HG03469 (cell line): ENCODE data around the gene AKAP6.
"Not testable (repeated sequence)": the region's sequence is repeated elsewhere in the genome, so short reads cannot be mapped to it uniquely, and the experiment has no call there.

ENCODE experiments used
- ATAC-seq: cut with Tn5 transposase; IDR thresholded peaks from one replicate; pipeline ENCODE4 v1.9.1; 2021; ENCODE audit warnings: mild to moderate bottlenecking, moderate library complexity, moderate number of reproducible peaks; ENCODE audit not compliant: unreplicated experiment

Gene AKAP6

DNA sequence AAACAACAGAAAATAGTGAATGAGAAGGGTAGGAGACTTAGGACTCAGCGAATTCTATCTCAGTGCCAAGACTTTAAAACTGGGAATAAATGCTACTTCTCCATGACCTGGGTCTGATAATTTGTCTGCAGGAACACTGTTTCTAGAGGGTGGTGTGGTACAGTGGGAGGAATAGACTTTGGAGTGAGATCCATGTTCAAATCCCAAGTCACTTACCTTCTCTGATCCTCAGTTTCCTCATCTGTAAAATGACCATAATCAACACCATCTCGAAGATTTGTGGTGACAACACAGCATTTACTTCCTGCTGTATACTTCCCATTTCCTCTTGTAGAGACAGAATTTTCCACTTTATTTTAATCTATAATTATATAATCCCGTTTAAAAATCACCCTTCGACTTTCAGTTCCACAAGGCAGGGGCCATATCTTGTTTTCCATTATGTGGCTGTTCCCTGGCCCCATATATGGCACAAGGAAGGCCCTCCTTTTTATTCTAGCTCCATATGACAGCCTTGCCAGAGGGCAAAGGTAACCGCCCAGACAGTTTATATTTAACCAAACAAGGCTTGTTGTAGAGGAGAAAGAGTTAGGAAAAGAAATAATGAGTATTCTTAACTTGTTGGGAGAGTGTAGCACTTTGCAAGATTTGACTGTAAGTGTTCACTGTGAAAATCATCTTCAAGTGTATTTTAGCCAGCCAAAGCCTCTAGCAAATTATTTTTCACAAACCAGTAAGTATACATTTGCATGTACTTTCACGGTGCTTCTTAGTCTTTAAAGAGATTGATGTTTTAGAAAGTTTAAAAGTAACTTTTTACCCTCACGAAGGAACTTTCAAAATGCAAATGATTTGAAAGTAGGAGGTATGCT lies 243.1 kb downstream of the AKAP6 start:
- peak; percentile 41 for ATAC-seq

DNA sequence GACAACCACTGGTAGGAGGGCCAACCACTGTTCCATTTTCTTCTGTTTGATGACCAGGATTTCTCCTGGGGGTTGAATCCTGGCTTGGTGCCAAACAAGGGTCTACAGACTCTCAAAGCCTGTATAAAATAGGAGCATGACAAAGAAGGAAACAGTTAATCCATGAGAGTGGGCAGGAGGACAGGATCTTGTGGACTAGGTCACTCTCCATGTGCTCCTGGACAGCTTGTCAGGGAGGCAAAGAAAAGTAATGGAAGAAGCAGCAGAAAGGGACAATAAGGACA lies 243.7 kb downstream of the AKAP6 start:
- ATAC-seq, result no peak

- no peak for ATAC-seq
Observed at GRCh38 chr14:32574269-32574668, 245.2 kb downstream of the AKAP6 start.

- ATAC-seq, result no peak
Observed at GRCh38 chr14:32576088-32576795, 247.1 kb downstream of the AKAP6 start.

DNA sequence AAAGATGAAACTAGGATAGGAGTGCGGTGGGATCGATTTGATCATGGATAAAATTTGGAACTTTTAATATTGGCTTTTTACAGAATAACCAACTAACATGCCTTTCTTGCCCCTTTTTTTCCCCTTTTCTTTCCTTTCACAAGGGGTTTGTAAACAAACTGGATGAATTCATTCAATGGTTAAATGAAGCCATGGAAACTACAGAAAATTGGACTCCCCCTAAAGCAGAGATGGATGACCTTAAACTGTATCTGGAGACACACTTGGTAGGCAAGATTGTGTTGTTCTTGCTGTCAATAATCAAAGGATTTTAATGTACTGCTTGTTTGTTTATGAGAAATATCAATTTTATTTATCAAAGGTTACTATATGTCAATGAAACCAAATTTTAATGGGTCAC lies 247.9 kb downstream of the AKAP6 start:
- no peak for ATAC-seq

DNA sequence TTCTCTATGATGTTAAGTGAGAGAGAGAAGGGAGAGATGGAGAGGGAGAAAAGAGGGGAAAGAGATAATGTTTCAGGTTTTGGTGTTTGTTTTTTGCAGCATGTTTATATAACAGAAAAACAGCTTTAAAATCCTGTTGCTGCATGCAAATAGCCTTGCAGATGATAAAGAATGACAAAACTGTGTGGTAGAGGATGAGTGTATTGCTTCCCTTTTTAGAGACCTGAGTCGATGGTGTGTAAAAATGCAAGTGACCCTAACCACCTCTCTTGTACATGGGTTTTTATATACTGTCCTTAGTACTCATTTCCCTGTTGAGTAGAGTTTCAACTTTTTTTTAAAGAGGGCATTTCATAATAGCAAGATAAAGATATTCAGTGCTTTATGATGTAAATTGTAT lies 249.1 kb downstream of the AKAP6 start:
- peak; percentile 94 for ATAC-seq

GRCh38 chr14:32583427-32583826 lies 254.3 kb downstream of the AKAP6 start:
- not testable (repeated sequence) for ATAC-seq

DNA sequence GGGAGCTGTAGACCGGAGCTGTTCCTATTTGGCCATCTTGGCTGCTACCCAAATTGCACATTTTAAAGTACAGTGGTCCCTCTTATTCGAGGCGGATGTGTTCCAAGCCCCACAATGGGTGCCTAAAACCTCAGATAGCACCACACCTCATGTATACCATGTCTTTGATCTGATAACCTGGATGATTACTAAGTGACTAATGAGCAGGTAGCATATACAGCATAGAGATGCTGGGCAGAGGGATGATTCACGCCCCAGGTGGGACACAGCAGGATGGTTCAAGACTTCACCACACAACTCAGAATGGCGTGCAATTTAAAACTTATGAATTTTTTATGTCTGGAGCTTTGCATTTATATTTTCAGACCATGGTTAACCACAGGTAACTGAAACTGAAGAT lies 255.0 kb downstream of the AKAP6 start:
- ATAC-seq, result no peak

DNA sequence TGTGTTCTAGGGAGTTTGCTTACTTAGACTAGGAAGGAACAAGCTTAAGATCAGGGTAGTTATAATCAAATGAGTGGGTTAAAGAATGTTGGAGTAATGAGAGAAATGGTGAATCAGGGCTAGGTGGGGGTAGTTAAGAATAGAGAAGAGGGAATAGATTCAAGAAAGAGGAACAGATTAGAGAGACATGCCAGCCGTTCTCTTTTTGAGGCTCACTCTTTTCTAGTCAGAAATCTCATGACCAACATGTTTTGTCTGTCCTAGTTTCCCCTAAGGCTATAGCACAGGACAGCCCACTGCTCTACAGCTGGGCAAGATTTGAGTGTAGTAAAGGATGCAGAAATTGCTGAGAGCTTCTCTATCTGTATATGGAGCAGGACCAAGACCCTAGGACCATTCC lies 258.4 kb downstream of the AKAP6 start:
- no peak for ATAC-seq

- ATAC-seq, result peak; percentile 76
Observed at GRCh38 chr14:32588448-32589320, 259.6 kb downstream of the AKAP6 start.

DNA sequence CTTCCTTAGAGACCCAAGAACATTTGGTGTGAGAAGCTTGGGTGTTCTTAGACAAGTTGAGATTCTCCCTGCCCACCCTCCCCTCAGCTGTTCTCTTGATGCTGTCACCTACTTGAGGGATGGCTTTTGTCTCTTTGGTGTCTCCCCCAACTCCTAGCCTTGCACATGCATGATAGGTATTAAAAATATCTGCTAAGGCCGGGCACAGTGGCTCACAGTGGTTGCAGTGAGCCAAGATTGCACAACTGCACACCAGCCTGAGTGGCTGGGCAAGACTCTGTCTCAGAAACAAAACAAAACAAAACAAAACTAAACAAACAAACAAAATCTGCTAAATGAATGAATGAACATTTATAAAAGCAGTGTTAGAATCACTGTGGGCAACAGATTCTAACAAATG lies 261.1 kb downstream of the AKAP6 start:
- ATAC-seq, result no peak

DNA sequence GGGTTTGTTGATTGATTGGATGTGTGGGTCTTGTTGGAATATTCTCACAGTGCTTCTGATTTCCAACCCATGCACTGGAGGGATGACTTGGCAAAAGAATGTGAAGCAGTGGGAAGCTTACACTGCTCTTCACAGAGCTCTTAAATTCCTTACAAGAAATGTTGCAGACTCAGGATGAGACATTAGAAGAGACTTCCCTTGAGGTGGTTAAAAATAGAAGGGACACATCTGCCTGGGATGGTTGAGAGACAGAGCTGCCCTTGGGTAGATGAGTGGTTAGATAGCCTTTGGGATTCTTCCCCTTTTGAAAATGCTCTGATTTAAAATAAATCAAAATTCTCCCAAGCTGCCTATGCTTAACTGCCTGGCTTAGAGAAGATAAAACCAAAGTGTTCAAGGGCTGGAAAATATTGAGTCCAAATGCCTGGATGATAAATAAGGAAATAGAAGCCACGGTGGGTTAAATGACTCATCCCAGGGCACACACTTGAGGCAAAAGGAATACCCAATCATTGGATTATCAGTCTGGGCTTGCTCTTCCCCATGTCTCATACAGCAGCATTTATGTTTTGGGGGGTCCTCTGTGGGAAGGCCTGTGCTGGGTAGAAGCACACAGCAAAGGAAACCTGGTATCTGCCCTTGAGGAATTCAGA lies 264.3 kb downstream of the AKAP6 start:
- no peak for ATAC-seq

GRCh38 chr14:32594766-32595165 lies 265.7 kb downstream of the AKAP6 start:
- ATAC-seq, result no peak

GRCh38 chr14:32595497-32595896 lies 266.4 kb downstream of the AKAP6 start:
- ATAC-seq, result no peak

DNA sequence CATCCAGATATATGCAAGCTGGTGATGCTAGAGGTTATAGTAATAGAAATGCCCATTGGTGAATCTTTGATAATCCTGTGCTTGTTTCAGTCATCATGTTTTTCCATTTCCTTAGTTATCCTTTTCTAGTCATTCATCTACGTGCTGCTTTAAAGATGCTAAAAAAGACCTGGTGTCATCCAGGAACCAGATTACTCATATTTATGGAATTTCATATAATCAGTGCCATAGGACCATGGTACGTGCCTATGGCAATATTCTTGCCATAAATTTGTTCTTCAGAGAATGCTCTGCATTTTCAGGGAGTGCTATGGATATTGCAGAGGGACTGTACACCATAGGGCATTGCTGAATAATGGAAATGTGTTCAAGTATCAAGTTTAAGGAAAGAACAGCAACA lies 267.3 kb downstream of the AKAP6 start:
- ATAC-seq, result no peak

DNA sequence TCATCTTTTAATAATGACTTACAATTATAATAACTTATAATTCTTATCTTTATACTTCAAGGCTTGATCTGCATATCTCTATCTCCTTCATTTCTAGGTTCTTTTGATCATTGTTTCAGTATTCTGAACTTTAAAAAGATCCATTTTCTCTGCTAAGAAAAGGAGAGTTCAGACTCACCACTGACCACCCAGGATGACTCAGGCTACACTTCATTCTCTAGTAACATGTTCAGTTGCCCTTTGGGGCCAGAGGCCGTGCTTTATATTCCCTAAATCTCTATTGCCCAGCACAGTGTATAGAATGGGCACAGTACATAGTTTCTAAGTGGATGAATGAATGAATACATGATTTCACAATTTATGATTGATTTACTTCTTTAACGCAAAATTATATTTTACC lies 268.7 kb downstream of the AKAP6 start:
- ATAC-seq, result no peak

DNA sequence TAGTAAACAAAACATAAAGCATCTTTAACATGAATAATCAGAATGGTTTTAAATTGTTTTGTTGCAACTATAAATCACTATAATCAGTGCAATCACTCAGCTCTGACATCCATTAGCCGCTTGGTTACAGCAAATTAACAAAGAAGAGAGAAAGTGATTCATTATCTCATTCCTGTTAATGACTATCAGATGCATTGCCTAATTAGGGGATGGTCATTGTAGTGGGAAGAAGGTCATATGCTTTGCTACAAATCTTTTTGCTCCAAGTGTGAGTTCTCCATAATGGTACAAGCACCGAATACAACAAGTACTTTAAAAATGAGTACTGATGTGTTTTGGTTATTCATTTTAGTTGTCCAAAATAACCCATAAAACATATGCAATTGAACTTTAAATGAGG lies 272.0 kb downstream of the AKAP6 start:
- no peak for ATAC-seq

DNA sequence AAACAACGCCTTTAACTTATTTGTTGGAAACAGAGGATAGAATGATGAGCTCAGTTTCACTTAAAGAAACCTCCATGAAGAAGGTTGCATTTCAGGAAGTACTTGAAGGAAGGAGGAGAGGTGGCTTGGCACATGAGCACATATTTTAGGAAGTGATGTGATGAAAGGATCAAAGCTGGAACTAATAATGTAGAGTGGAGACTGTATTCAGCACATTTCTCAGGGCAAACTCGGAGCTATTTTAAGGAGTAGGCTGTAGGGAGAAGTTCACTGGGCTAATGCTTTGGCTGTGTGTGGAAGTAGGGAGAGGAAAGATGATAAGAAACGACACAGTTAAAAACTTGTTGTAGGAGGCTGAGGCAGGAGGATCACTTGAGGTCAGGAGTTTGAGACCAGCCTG lies 272.8 kb downstream of the AKAP6 start:
- ATAC-seq, result no peak

DNA sequence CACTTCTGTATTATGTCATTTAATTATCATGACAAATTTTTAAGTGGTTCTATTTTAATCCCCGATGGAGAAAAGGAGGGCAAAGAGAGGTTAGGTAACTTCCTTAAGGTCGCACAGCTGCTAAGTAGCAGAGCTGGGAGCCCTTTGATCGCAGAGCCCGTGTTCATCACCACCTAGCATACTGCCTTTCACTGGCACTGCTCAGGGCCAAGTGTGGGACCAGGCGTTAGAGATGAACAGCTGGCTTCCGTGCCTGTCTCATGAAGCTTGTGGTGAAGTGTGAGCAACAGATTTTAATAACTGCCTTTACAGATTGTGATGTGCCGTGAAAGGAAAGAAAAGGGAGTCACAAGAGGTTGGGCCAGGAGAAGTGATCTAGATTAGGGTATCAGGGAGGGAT lies 273.6 kb downstream of the AKAP6 start:
- no peak for ATAC-seq

DNA sequence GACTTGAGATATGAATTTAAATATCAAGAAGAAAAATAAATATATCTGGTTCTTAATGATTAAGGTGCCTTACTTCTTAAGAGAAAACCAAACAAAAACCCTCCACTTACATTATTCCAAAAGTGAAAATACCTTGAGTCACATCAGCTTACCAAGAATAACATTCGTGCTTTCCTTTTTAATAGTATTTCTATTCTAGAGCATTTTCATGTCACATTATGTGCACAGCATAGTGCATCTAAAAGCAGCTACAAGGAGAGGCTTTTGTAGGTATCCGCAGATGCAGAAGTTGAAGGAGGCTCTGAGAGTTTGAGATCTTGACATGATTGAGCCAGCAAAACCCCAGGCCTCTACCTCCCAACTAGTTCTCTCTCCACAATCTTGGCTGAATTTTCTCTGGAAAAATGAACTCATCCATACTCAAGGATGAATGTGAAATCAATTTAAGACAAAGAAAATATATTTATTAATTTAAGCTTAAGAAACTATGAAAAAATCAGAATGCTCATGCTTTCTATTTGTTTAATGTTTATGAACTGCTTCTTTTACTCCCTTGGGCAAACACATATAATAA lies 275.0 kb downstream of the AKAP6 start:
- no peak for ATAC-seq

GRCh38 chr14:32606301-32606700 lies 277.2 kb downstream of the AKAP6 start:
- ATAC-seq, result no peak
